BJ (cell line): Measurements from ENCODE around the gene SLC2A9. TPM values are rescaled to one million over a fixed set of nuclear protein-coding genes. Genes with fewer than 3 reads are reported as not detected.

Experiments
- CTCF ChIA-PET: fragments of 350-600 bp; formaldehyde crosslinking; extraction: SDS; loops from one replicate; lab custom pipeline; 2021; ENCODE audit warnings: antibody characterized with exemption, inconsistent platforms; lab: Yijun Ruan, JAX
- POLR2A ChIA-PET: fragments of 300-600 bp; sonication (Branson Sonifier 250); formaldehyde crosslinking; extraction: SDS; loops from one replicate; lab custom pipeline; 2021; ENCODE audit warnings: antibody characterized with exemption; lab: Charles Lee
- DNase-seq: peaks from one replicate; pipeline ENCODE4 v3.0.0-alpha.2; 2011; ENCODE audit warnings: low read depth
- H3K27me3 ChIP-seq: 2 replicates; pipeline ENCODE4 v1.6.0; 2011; ENCODE audit warnings: low read length; ENCODE audit not compliant: control insufficient read depth, insufficient read depth
- H3K36me3 ChIP-seq: 2 replicates; pipeline ENCODE4 v1.5.1; 2011; ENCODE audit warnings: low read length; ENCODE audit not compliant: control insufficient read depth, insufficient read depth
- H3K4me3 ChIP-seq: 2 replicates; pipeline ENCODE4 v1.5.1; 2011; ENCODE audit warnings: low read depth, mild to moderate bottlenecking, control low read depth, low read length
- polyA plus RNA-seq: library from polyadenylated mRNA; depleted of rRNA; stranded (reverse); fragments of >200 nt; gene quantifications from 2 replicates; pipeline ENCODE4 v1.2.3, GENCODE V29; 2011
- TF ChIP-seq, protein P1 (sequence below): IDR thresholded peaks from 2 replicates; pipeline ENCODE4 v1.5.1; 2011; ENCODE audit warnings: low read depth, mild to moderate bottlenecking, control low read depth, inconsistent platforms, low read length, moderate library complexity; ENCODE audit not compliant: insufficient read depth

The SLC2A9 gene
- polyA plus RNA-seq, 1 experiment: 6.4 TPM

- Histone ChIP-seq H3K27me3 (no peaks in the 10 kb centered on the region), H3K4me3 (no peak overlapping the region), H3K36me3 (no peaks in the 10 kb centered on the region)
- TF ChIP-seq, protein P1, sequence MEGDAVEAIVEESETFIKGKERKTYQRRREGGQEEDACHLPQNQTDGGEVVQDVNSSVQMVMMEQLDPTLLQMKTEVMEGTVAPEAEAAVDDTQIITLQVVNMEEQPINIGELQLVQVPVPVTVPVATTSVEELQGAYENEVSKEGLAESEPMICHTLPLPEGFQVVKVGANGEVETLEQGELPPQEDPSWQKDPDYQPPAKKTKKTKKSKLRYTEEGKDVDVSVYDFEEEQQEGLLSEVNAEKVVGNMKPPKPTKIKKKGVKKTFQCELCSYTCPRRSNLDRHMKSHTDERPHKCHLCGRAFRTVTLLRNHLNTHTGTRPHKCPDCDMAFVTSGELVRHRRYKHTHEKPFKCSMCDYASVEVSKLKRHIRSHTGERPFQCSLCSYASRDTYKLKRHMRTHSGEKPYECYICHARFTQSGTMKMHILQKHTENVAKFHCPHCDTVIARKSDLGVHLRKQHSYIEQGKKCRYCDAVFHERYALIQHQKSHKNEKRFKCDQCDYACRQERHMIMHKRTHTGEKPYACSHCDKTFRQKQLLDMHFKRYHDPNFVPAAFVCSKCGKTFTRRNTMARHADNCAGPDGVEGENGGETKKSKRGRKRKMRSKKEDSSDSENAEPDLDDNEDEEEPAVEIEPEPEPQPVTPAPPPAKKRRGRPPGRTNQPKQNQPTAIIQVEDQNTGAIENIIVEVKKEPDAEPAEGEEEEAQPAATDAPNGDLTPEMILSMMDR: no peak
- ChIA-PET POLR2A (no interaction called here), CTCF (interaction anchor here (0.6 kb wide), 1 partner anchor 9 kb away, joined by 3 read pairs; no protein-coding TSS in a partner anchor)
- no peak for DNase-seq
Measured at GRCh38 chr4:9832640-9833039, 188.7 kb downstream of the SLC2A9 start.

GRCh38 chr4:9826551-9826950 lies 194.7 kb downstream of the SLC2A9 start:
- no peak for DNase-seq
- Histone ChIP-seq H3K27me3 (no peaks in the 10 kb centered on the region), H3K36me3 (no peaks in the 10 kb centered on the region), H3K4me3 (no peak overlapping the region)
- TF ChIP-seq, protein P1: no peak
- CTCF ChIA-PET: no interaction called here
- POLR2A ChIA-PET: no interaction called here

DNA sequence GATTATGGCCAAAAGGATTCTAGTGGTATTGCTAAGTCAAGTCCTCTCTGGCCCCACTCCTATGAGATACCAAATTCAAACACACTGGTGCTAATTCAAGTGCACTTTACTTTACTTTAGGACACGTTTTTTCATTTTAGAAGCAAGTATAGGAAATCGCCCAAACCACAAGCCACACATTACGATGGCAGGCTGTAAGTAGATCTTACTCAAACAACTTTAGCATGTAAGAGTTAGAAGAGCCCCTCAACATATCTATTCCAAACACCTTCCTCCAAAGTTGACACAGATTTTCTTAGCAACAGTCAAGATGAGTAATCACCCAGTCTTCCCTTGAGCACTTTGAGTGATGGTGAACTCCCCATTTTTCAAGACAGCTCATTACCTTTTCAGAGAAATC lies 196.2 kb downstream of the SLC2A9 start:
- DNase-seq: no peak
- Histone ChIP-seq H3K27me3 (no peaks in the 10 kb centered on the region), H3K36me3 (no peaks in the 10 kb centered on the region), H3K4me3 (no peak overlapping the region)
- TF ChIP-seq, protein P1: no peak
- ChIA-PET POLR2A (no interaction called here), CTCF (no interaction called here)

GRCh38 chr4:9820343-9820742 lies 201.0 kb downstream of the SLC2A9 start:
- TF ChIP-seq, protein P1: no peak
- CTCF ChIA-PET: no interaction called here
- Histone ChIP-seq H3K27me3 (no peaks in the 10 kb centered on the region), H3K36me3 (no peaks in the 10 kb centered on the region), H3K4me3 (no peak overlapping the region)
- DNase-seq: no peak
- POLR2A ChIA-PET: no interaction called here

DNA sequence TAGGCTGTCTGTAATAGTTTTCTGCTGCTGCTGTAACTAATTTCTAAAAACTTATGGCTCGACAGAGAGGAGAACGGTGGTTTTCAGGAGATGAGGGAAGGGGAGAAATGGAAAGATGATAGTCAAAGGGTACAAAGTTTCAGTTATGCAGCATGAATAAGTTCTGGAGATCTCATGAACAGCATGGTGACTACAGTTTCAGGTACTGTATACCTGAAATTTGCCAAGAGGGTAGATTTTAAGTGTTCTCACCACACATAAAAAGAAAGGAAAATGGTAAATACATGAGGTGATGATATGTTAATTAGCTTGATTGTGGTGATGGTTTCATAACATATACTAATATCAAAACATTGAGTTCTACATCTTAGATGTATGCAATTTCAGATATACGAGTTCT lies 205.0 kb downstream of the SLC2A9 start:
- ChIA-PET CTCF (no interaction called here), POLR2A (no interaction called here)
- no peaks in the 10 kb centered on the region for H3K36me3 ChIP-seq
- no peaks in the 10 kb centered on the region for H3K27me3 ChIP-seq
- H3K4me3 ChIP-seq: no peak overlapping the region
- DNase-seq: no peak
- TF ChIP-seq, protein P1: no peak
